ENCODE data around the gene TTYH2. TPM values are rescaled to one million over a fixed set of nuclear protein-coding genes. Genes with fewer than 3 reads are reported as not detected.

Gene TTYH2
- total RNA-seq, 1 donor from 2014 or later, result 16.8 TPM

- DNase-seq (ENCODE audit: low spot score in 2 of 2, unreplicated experiment in 2 of 2), result no peak
- H3K27ac Mint-ChIP-seq, result no peak overlapping the region
- H3K27me3 Mint-ChIP-seq (ENCODE audit: low read depth), result peaks cover 39% of the 10 kb centered on the region
- no peaks in the 10 kb centered on the region for H3K9me3 Mint-ChIP-seq
- H3K4me1 Mint-ChIP-seq, result peaks cover 25% of the 10 kb centered on the region
- no peak overlapping the region for H3K4me3 Mint-ChIP-seq
- H3K36me3 Mint-ChIP-seq, result peaks cover 14% of the 10 kb centered on the region
- no peak for TF ChIP-seq CTCF (IDR thresholded peaks at IDR 0.05; ENCODE audit: unreplicated experiment)
These were observed 11.4 kb upstream of the TTYH2 start for GRCh38 chr17:74201948-74202347.

- H3K4me3 Mint-ChIP-seq, result peak overlapping the region; percentile 98
- TF ChIP-seq CTCF (IDR thresholded peaks at IDR 0.05; ENCODE audit: unreplicated experiment), result no peak
- peaks cover 30% of the 10 kb centered on the region for H3K27me3 Mint-ChIP-seq (ENCODE audit: low read depth)
- no peak for DNase-seq (ENCODE audit: low spot score in 2 of 2, unreplicated experiment in 2 of 2)
- H3K4me1 Mint-ChIP-seq, result peaks cover 25% of the 10 kb centered on the region
- peak overlapping the region; percentile 98 for H3K27ac Mint-ChIP-seq
- H3K36me3 Mint-ChIP-seq, result peaks cover 16% of the 10 kb centered on the region
- no peaks in the 10 kb centered on the region for H3K9me3 Mint-ChIP-seq
These were observed 10.4 kb upstream of the TTYH2 start for GRCh38 chr17:74202938-74203337.

- Mint-ChIP-seq H3K4me3 (peak within 1 kb of the TSS; percentile 98), H3K36me3 (peaks cover 16% of the 10 kb centered on the region), H3K27ac (peak within 1 kb of the TSS; percentile 98), H3K9me3 (no peaks in the 10 kb centered on the region), H3K4me1 (peaks cover 25% of the 10 kb centered on the region), H3K27me3 (ENCODE audit: low read depth) (peaks cover 24% of the 10 kb centered on the region)
- peak; percentile 89 to 99 for DNase-seq (ENCODE audit: low spot score in 2 of 2, unreplicated experiment in 2 of 2)
- TF ChIP-seq CTCF (IDR thresholded peaks at IDR 0.05; ENCODE audit: unreplicated experiment), result peak; percentile 95
These were observed 9.7 kb upstream of the TTYH2 start, which contains the start of gene RPL38 for GRCh38 chr17:74203439-74204240. Gene RPL38 (plus strand): TSS chr17:74203678. CDS start chr17:74203956, 278 bp downstream.

GRCh38 chr17:74204474-74204873 lies 8.9 kb upstream of the TTYH2 start:
- Mint-ChIP-seq H3K36me3 (peaks cover 16% of the 10 kb centered on the region), H3K27me3 (ENCODE audit: low read depth) (peaks cover 21% of the 10 kb centered on the region), H3K27ac (peak overlapping the region; percentile 98), H3K4me3 (peak overlapping the region; percentile 98), H3K4me1 (peaks cover 23% of the 10 kb centered on the region), H3K9me3 (no peaks in the 10 kb centered on the region)
- no peak for DNase-seq (ENCODE audit: low spot score in 2 of 2, unreplicated experiment in 2 of 2)
- TF ChIP-seq CTCF (IDR thresholded peaks at IDR 0.05; ENCODE audit: unreplicated experiment), result no peak

- no peak for TF ChIP-seq CTCF (IDR thresholded peaks at IDR 0.05; ENCODE audit: unreplicated experiment)
- DNase-seq (ENCODE audit: low spot score in 2 of 2, unreplicated experiment in 2 of 2), result no peak
- Mint-ChIP-seq H3K36me3 (peaks cover 16% of the 10 kb centered on the region), H3K4me1 (peaks cover 20% of the 10 kb centered on the region), H3K27ac (peak overlapping the region; percentile 47), H3K27me3 (ENCODE audit: low read depth) (peaks cover 16% of the 10 kb centered on the region), H3K9me3 (no peaks in the 10 kb centered on the region), H3K4me3 (peak overlapping the region; percentile 98)
These were observed 8.1 kb upstream of the TTYH2 start for GRCh38 chr17:74205274-74205673.
